NCI-H2171 (cell line): ENCODE results near the gene NHLRC1.

Experiments
- DNase-seq: peaks from one replicate; lab custom pipeline; 2025; lab: John Stamatoyannopoulos, UW

The NHLRC1 gene

GRCh38 chr6:18138906-18139305, 16.4 kb upstream of the NHLRC1 start:
- no peak for DNase-seq

GRCh38 chr6:18136260-18136659, 13.8 kb upstream of the NHLRC1 start:
- DNase-seq, result no peak

DNA sequence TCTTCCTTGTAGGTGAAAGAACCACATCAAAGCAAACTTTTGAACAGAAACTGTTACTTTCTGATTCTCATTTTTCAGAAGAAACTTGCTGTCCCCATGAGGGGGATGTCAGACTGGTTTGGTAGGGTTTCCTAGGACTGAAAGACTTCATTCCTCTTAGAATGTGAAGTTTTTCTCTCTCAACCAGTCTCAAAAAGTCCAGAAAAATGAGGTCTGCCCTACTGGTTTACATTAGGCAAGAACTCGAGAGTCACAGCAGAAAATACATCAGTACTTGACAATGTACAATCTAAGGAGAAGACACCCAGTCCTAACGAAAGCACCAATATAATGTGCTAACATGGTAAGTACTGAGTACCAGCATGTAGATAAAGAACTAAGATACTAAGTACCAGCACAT, 12.7 kb upstream of the NHLRC1 start:
- no peak for DNase-seq

DNA sequence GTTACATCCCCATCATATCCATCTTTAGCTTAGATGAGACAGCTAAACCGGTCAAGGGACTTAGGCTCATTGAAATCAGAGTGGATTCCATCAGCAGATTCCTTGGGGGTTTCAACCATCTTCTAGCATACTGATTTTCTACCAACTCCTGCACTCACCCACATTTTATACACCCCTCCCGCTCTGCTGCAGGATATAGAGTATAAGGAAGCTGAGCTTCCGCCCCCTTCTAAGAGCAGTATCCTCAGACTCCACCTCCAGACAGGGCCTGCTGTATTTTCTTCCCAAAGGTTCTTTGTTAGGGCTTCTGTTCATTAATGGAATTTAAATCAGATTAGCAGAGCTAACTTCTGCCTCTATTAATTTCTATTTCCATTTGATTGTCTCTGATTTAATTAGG, 9.9 kb upstream of the NHLRC1 start:
- no peak for DNase-seq

- DNase-seq, result no peak
Measured at GRCh38 chr6:18126121-18126520, 3.6 kb upstream of the NHLRC1 start.

GRCh38 chr6:18121580-18122127, 823 bp downstream of the NHLRC1 start:
- DNase-seq, result no peak

- no peak for DNase-seq
Measured at GRCh38 chr6:18119236-18119635, 3.2 kb downstream of the NHLRC1 start.

DNA sequence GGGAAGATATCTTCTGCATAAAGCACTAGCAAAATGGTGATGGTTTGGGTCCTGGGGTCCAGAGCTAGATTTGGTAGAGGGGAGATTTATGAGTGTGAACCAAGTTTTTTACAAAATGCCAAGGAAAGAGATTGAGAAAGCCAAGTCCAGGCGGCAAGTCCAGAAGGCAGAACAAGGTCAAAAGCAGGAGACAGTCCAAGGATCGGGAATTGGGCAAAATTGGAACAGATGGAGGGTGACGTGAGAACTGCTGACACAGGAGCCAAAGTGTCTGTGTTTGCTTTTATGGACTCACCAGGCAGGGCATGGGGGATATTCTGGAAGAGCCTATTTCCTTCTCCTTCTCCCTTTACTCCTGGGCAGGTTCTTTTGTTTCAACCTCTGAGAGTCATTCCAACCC, 4.1 kb downstream of the NHLRC1 start:
- DNase-seq, result peak; percentile 58

DNA sequence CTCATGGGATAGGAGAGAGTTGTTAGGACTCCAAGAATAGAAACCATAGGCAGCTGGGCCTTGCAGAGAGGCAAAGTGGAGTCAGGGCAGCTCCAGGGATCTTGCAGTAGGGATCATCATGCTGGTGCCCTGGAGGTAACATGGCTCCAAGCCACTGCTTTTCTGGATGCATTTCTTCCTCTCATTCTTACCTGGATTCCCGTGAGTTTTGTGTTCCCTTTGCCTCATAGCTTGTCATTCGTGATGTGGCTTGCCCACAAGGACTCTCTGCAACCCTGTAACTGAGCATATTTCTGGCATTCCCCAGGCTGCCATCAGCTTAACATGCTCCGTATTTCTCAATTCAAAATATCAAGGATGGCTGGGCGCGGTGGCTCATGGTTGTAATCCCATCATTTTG, 5.3 kb downstream of the NHLRC1 start:
- peak; percentile 14 for DNase-seq

DNA sequence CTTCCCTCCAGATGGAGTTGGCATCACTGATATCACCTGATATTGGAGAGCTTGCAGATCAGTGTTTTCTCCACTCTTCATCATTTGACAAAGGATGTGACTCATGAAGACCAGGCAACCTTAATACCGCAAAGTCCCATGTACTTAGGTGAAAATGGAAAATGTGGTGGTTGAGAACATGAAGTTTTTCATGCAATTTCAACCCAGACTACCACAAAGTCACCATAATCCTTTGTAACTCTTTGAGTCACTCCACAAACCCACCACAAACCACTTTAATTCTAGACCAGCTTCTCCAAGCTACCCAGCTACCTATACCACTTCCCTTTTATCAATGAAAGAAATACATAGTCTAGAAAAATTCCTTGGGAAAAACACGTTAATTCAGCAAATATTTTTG, 7.1 kb downstream of the NHLRC1 start:
- DNase-seq, result no peak

DNA sequence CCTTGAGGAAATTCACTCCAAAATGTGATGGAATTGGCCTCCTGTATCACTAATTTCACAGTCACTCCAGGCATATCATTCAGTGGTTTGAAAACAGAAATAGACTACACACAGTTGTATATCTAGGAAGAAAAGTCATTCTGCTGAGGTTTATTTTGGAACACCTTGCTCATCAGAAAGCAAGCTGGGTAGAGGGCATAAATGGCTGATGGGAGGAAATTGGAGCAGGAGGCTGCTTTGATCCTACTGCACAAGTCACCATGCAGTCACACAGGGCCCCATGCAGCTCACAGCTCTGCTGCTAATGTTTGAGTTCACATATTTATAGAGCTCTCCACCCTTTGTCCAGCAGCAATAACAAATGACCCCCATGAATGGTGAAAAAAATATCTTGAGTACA, 12.3 kb downstream of the NHLRC1 start:
- DNase-seq, result no peak

DNA sequence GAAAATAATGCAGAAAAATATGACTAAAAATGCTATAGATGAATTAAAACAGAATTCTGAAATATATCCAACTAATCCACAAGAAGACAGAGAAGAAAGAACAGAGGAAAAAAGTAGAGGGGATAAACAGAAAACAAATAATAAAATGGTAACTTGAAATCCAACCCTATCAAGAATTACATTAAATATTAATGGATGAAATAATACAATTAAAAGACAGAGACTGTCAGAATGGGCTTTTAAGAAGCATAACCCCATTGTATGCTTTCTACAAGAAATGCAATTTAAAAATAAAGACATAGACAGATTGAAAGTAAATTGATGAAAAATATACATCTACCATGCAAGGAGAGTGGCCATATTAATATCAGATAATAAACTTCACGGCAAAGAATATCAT, 15.4 kb downstream of the NHLRC1 start:
- DNase-seq, result no peak

GRCh38 chr6:18102783-18103509, 19.5 kb downstream of the NHLRC1 start:
- DNase-seq, result no peak

GRCh38 chr6:18101873-18102272, 20.6 kb downstream of the NHLRC1 start:
- no peak for DNase-seq

- no peak for DNase-seq
Measured at GRCh38 chr6:18101271-18101670, 21.2 kb downstream of the NHLRC1 start.

- DNase-seq, result no peak
Measured at GRCh38 chr6:18100296-18100695, 22.2 kb downstream of the NHLRC1 start.

- DNase-seq, result no peak
Measured at GRCh38 chr6:18099511-18099910, 23.0 kb downstream of the NHLRC1 start.

DNA sequence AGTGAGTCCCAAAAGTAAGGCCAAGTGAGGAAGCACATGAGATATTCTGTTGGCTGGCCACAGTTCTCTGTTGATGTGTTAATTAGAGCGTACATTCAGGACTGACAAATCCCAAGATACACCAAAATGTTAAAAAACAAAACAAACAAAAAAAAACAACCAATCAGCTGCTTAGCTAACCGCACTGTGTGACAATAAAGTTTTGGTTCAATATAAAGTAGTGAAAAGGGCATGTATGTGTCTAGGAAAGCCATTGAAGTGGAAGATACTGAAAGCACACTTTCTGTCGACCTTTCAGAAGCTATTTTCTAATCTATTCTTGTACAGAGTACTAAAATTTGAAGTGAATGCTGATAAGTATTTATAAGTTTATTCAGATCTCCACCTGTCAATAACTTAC, 26.1 kb downstream of the NHLRC1 start:
- DNase-seq, result no peak

- no peak for DNase-seq
Measured at GRCh38 chr6:18091382-18091781, 31.1 kb downstream of the NHLRC1 start.

- no peak for DNase-seq
Measured at GRCh38 chr6:18090349-18090786, 32.1 kb downstream of the NHLRC1 start.

GRCh38 chr6:18088419-18089296, 33.8 kb downstream of the NHLRC1 start:
- no peak for DNase-seq

DNA sequence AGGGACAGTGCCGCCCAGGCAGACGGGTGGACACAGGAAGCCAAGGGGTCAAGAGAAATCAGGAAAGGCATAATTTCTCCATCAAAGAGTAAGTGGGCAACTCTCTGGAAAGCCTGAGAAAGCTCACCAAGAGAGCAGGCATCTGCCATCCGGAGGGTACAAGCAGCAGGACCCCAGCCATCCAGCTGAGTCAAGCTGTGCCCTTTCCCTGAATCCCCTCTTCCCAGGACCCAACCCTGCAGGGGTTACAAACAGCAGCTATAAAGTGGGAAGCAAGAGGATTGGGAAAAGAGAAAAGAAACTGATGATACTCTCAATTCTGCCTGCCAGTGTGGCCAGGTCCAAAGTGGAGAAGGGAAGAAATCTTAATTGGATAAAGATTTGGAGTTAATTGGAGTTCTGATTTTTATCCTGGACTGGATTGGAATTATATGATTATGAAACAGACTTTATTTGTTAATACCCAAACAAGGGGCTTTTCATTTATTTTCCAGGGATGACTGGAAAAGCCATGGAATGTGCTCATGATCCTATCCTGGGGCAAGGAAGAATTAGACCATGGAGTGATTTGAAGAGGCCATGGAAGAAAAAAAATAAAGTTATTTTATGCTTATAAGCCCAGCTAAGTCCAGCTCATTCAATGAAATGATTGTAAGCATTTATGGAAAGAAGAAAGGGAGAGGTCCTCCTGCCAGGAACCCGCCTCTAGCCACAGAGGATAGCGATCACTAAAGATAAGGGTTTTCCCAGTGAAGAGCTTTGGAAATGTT, 34.9 kb downstream of the NHLRC1 start:
- no peak for DNase-seq
